ENCODE data around the gene TMEM204. TPM values are rescaled to one million over a fixed set of nuclear protein-coding genes. Genes with fewer than 3 reads are reported as not detected.
A peak's percentile ranks its signal among the peaks of the same experiment; 100 is the strongest.
"Not testable (repeated sequence)": the region's sequence is repeated elsewhere in the genome, so short reads cannot be mapped to it uniquely, and the experiment has no call there.

TMEM204 gene
- total RNA-seq, 6 donors from 2014 or later = 31.4 to 112 (median 48.4) TPM

DNA sequence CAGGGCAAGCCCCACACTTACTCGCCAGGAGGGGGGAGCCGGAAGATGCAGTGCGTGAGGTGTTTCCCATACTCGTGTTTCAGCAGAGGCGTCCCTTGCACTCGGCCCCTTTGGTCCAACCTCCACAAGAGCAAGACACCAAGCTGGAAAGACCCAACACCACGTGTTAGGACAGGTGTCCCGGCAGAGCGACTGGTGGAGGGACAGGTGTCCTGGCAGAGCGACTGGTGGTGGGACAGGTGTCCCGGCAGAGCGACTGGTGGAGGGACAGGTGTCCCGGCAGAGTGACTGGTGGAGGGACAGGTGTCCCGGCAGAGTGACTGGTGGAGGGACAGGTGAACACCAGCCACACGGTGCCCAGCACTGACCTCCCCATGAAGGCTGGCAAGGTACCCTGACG, 59.0 kb downstream of the TMEM204 start:
- Histone ChIP-seq H3K36me3 (peaks cover 0 to 46% (median 21%) of the 10 kb centered on the region in 4 donors), H3K27me3 (no peaks in the 10 kb centered on the region), H3K9me3 (no peaks in the 10 kb centered on the region), H3K27ac (no peak overlapping the region), H3K4me1 (no peaks in the 10 kb centered on the region), H3K4me3 (no peak overlapping the region)
- WGBS, 2 donors = 92 to 93% methylated on average over 16 of the region's 16 CpGs
- ATAC-seq (ENCODE audit: low FRiP score in 2 of 2) (no peak), DNase-seq (no peak)
- TF ChIP-seq POLR2AphosphoS5 (IDR thresholded peaks at IDR 0.05) = no peak
- TF ChIP-seq POLR2A (IDR thresholded peaks at IDR 0.05) = no peak
- TF ChIP-seq, protein P1, sequence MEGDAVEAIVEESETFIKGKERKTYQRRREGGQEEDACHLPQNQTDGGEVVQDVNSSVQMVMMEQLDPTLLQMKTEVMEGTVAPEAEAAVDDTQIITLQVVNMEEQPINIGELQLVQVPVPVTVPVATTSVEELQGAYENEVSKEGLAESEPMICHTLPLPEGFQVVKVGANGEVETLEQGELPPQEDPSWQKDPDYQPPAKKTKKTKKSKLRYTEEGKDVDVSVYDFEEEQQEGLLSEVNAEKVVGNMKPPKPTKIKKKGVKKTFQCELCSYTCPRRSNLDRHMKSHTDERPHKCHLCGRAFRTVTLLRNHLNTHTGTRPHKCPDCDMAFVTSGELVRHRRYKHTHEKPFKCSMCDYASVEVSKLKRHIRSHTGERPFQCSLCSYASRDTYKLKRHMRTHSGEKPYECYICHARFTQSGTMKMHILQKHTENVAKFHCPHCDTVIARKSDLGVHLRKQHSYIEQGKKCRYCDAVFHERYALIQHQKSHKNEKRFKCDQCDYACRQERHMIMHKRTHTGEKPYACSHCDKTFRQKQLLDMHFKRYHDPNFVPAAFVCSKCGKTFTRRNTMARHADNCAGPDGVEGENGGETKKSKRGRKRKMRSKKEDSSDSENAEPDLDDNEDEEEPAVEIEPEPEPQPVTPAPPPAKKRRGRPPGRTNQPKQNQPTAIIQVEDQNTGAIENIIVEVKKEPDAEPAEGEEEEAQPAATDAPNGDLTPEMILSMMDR (IDR thresholded peaks at IDR 0.05) = no peak
- no peak for TF ChIP-seq EP300 (IDR thresholded peaks at IDR 0.05)

DNA sequence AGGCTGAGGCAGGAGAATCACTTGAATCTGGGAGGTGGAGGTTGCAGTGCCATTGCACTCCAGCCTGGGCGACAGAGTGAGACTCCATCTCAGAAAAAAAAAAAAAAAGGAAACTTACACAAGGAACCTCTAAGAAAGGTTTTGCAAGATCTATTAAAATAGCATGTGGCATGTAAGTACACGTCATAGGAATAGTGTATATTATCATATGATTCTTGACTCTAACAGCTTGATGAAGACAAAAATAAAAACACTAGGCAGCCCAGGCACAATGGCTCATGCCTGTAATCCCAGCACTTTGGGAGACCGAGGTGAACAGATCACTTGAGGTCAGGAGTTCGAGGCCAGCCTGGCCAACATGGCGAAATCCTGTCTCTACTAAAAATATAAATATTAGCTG, 62.0 kb downstream of the TMEM204 start:
- H3K9me3 ChIP-seq; DNase-seq; H3K4me1 ChIP-seq; ATAC-seq (ENCODE audit: low FRiP score in 2 of 2); H3K27ac ChIP-seq; H3K27me3 ChIP-seq; H3K4me3 ChIP-seq: not testable (repeated sequence)
- H3K36me3 ChIP-seq = peaks cover 0 to 37% (median 10%) of the 10 kb centered on the region in 4 donors
- 78 to 84% methylated on average over 5 of the region's 5 CpGs for WGBS, 2 donors

DNA sequence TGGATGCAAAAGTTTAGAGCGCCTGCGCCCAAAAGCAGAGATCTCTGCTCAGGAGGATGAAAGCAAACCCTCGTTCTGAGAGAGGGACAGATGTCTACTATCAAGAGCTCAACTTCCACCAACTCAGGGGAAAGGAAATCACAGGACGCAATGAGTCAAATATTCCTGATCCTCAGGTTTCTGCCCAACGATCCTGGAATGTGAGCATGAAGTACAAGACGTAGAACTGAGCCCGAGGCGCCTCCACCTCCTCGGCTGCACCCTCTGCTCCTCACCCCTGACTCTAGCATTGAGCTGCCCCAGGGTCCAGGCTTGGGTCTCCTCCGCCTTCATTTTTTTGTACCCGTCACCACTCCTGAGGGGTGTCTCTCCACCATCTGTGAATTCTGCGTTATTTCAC, 63.0 kb downstream of the TMEM204 start:
- H3K4me3 ChIP-seq = no peak overlapping the region
- H3K27me3 ChIP-seq = no peaks in the 10 kb centered on the region
- no peaks in the 10 kb centered on the region for H3K9me3 ChIP-seq
- WGBS, 2 donors = 92 to 93% methylated on average over 12 of the region's 12 CpGs
- no peak for DNase-seq
- TF ChIP-seq POLR2A (IDR thresholded peaks at IDR 0.05) (no peak), POLR2AphosphoS5 (IDR thresholded peaks at IDR 0.05) (no peak), EP300 (IDR thresholded peaks at IDR 0.05) (no peak)
- TF ChIP-seq, protein P1 (IDR thresholded peaks at IDR 0.05) = no peak
- no peak for ATAC-seq (ENCODE audit: low FRiP score in 2 of 2)
- H3K36me3 ChIP-seq = peaks cover 0 to 34% (median 9%) of the 10 kb centered on the region in 4 donors
- peaks cover 0 to 8% (median 2%) of the 10 kb centered on the region in 4 donors for H3K4me1 ChIP-seq
- no peak overlapping the region for H3K27ac ChIP-seq

DNA sequence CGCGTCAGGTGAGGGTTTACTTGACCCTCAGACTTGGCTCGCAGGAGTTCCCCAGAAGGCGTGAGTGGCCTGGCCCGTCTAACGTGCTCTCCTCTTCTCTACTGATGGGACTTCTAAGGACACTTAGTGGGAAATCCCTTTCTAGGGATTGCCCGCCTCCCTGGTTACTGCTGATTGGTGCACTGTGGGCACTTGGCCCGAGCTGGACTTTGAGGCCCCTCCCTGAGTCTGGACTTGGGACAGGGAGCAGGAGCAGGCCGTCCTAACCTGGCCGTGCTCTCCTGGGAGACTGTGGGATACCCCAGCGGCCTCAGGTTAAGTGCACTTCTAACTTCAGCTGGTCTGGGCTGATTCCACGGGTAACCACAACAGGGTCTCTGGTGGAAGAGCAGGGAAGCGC, 63.7 kb downstream of the TMEM204 start:
- Histone ChIP-seq H3K27me3 (no peaks in the 10 kb centered on the region), H3K27ac (no peak overlapping the region), H3K4me1 (peaks cover 0 to 8% (median 4%) of the 10 kb centered on the region in 4 donors), H3K4me3 (no peak overlapping the region), H3K36me3 (peaks cover 0 to 28% (median 12%) of the 10 kb centered on the region in 4 donors), H3K9me3 (no peaks in the 10 kb centered on the region)
- DNase-seq = peak in 1 of 2 donors; percentile 44
- TF ChIP-seq, protein P1 (IDR thresholded peaks at IDR 0.05) = no peak
- no peak for TF ChIP-seq POLR2AphosphoS5 (IDR thresholded peaks at IDR 0.05)
- no peak for TF ChIP-seq EP300 (IDR thresholded peaks at IDR 0.05)
- no peak for TF ChIP-seq POLR2A (IDR thresholded peaks at IDR 0.05)
- WGBS, 2 donors = 84 to 92% methylated on average over 10 to 11 of the region's 13 CpGs
- ATAC-seq (ENCODE audit: low FRiP score in 2 of 2) = no peak

DNA sequence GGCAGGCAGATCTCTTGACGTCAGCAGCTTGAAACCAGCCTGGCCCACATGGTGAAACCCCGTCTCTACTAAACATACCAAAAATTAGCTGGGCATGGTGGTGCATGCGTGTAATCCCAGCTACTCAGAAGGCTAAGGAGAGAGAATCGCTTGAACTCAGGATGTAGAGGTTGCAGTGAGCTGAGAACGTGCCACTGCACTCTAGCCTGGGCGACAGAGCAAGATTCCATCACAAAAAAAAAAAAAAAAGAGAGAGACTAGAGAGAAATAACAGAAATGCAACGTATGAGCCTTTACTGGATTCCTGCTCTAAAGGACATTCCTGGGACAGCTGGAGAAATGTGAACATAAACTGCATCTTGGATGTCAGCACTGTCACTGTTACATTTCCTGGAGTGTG, 67.6 kb downstream of the TMEM204 start:
- no peak for DNase-seq
- peaks cover 0 to 8% (median 4%) of the 10 kb centered on the region in 4 donors for H3K4me1 ChIP-seq
- H3K27me3 ChIP-seq = no peaks in the 10 kb centered on the region
- H3K27ac ChIP-seq = peak overlapping the region in 3 of 4 donors; percentile 32 to 78 (median 62)
- H3K4me3 ChIP-seq = no peak overlapping the region
- WGBS, 2 donors = 73 to 74% methylated on average over 7 of the region's 7 CpGs
- peak in 1 of 2 donors; percentile 31 for ATAC-seq (ENCODE audit: low FRiP score in 2 of 2)
- peaks cover 0 to 20% (median 6%) of the 10 kb centered on the region in 4 donors for H3K36me3 ChIP-seq
- no peaks in the 10 kb centered on the region for H3K9me3 ChIP-seq
- no peak for TF ChIP-seq POLR2A (IDR thresholded peaks at IDR 0.05)
- TF ChIP-seq, protein P1 (IDR thresholded peaks at IDR 0.05) = no peak
- no peak for TF ChIP-seq EP300 (IDR thresholded peaks at IDR 0.05)
- no peak for TF ChIP-seq POLR2AphosphoS5 (IDR thresholded peaks at IDR 0.05)
